ENCODE data around the gene ZNF100. TPM values are rescaled to one million over a fixed set of nuclear protein-coding genes. Genes with fewer than 3 reads are reported as not detected.

Gene ZNF100
- polyA plus RNA-seq, 3 donors = 2.1 to 10.8 (median 8.6) TPM

- Histone ChIP-seq H3K36me3 (replicated peaks in 1 of 2; ENCODE audit: control insufficient read depth in 1 of 2, insufficient read depth in 2 of 2, low read length in 2 of 2) (peaks cover 59 to 100% of the 10 kb centered on the region in 2 donors), H3K79me2 (ENCODE audit: insufficient read depth, low read length) (peaks cover 60% of the 10 kb centered on the region), H3K4me2 (replicated peaks; ENCODE audit: extremely low read depth, low read length, poor library complexity, severe bottlenecking) (no peak overlapping the region), H4K20me1 (ENCODE audit: insufficient read depth, low read length) (no peaks in the 10 kb centered on the region), H3K27me3 (ENCODE audit: control insufficient read depth in 2 of 2, insufficient read depth in 2 of 2, low read length in 2 of 2) (no peaks in the 10 kb centered on the region), H3K9ac (ENCODE audit: insufficient read depth, low read length, poor library complexity, severe bottlenecking) (no peak overlapping the region), H3K4me3 (replicated peaks in 1 of 3; ENCODE audit: low read depth in 2 of 3, low read length in 3 of 3) (no peak overlapping the region), H2AFZ (ENCODE audit: insufficient read depth, low read depth, low read length, poor library complexity, severe bottlenecking) (no peak overlapping the region), H3K9me3 (replicated peaks in 1 of 2; ENCODE audit: control insufficient read depth in 1 of 2, insufficient read depth in 1 of 2, low read length in 2 of 2) (peaks cover 39 to 96% of the 10 kb centered on the region in 2 donors), H3K4me1 (ENCODE audit: control insufficient read depth in 1 of 2, insufficient read depth in 2 of 2, low read length in 2 of 2) (no peaks in the 10 kb centered on the region), H3K27ac (ENCODE audit: low read depth in 1 of 2, low read length in 2 of 2) (no peak overlapping the region)
- DNase-seq = no peak
- H3K27ac Mint-ChIP-seq = no peak overlapping the region
- no peaks in the 10 kb centered on the region for H3K4me1 Mint-ChIP-seq
- TF ChIP-seq CTCF (IDR thresholded peaks at IDR 0.05) = no peak
- 100% methylated on average over 1 of the region's 4 CpGs for WGBS (ENCODE audit: insufficient coverage)
- intact Hi-C loops (cut with micrococcal nuclease) = no loop called here
- no peaks in the 10 kb centered on the region for H3K27me3 Mint-ChIP-seq (ENCODE audit: low read depth in 3 of 3)
- peaks cover 77 to 90% of the 10 kb centered on the region in 2 donors for H3K36me3 Mint-ChIP-seq
- H3K9me3 Mint-ChIP-seq = peaks cover 24 to 79% (median 67%) of the 10 kb centered on the region in 7 donors
- H3K4me3 Mint-ChIP-seq = no peak overlapping the region
These were observed 18.3 kb downstream of the ZNF100 start for GRCh38 chr19:21749090-21749489.

- Histone ChIP-seq H3K9me3 (replicated peaks in 1 of 2; ENCODE audit: control insufficient read depth in 1 of 2, insufficient read depth in 1 of 2, low read length in 2 of 2) (peaks cover 35 to 94% of the 10 kb centered on the region in 2 donors), H3K27me3 (ENCODE audit: control insufficient read depth in 2 of 2, insufficient read depth in 2 of 2, low read length in 2 of 2) (no peaks in the 10 kb centered on the region), H3K27ac (ENCODE audit: low read depth in 1 of 2, low read length in 2 of 2) (no peak overlapping the region), H2AFZ (ENCODE audit: insufficient read depth, low read depth, low read length, poor library complexity, severe bottlenecking) (no peak overlapping the region), H3K4me2 (replicated peaks; ENCODE audit: extremely low read depth, low read length, poor library complexity, severe bottlenecking) (no peak overlapping the region), H3K9ac (ENCODE audit: insufficient read depth, low read length, poor library complexity, severe bottlenecking) (no peak overlapping the region), H3K36me3 (replicated peaks in 1 of 2; ENCODE audit: control insufficient read depth in 1 of 2, insufficient read depth in 2 of 2, low read length in 2 of 2) (peaks cover 63 to 100% of the 10 kb centered on the region in 2 donors), H3K79me2 (ENCODE audit: insufficient read depth, low read length) (peaks cover 51% of the 10 kb centered on the region), H3K4me3 (replicated peaks in 1 of 3; ENCODE audit: low read depth in 2 of 3, low read length in 3 of 3) (no peak overlapping the region), H4K20me1 (ENCODE audit: insufficient read depth, low read length) (no peaks in the 10 kb centered on the region), H3K4me1 (ENCODE audit: control insufficient read depth in 1 of 2, insufficient read depth in 2 of 2, low read length in 2 of 2) (no peaks in the 10 kb centered on the region)
- no peak for DNase-seq
- H3K4me3 Mint-ChIP-seq = no peak overlapping the region
- no peak for TF ChIP-seq CTCF (IDR thresholded peaks at IDR 0.05)
- H3K4me1 Mint-ChIP-seq = no peaks in the 10 kb centered on the region
- WGBS (ENCODE audit: insufficient coverage) = 100% methylated on average over 1 of the region's 1 CpG
- H3K27ac Mint-ChIP-seq = no peak overlapping the region
- H3K27me3 Mint-ChIP-seq (ENCODE audit: low read depth in 3 of 3) = no peaks in the 10 kb centered on the region
- intact Hi-C loops (cut with micrococcal nuclease) = no loop called here
- H3K9me3 Mint-ChIP-seq = peaks cover 27 to 79% (median 66%) of the 10 kb centered on the region in 7 donors
- H3K36me3 Mint-ChIP-seq = peaks cover 76 to 90% of the 10 kb centered on the region in 2 donors
These were observed 19.3 kb downstream of the ZNF100 start for GRCh38 chr19:21748088-21748487.
